Osteocyte (in vitro differentiated cells): ENCODE data around the gene PKNOX2. TPM values are rescaled to one million over a fixed set of nuclear protein-coding genes. Genes with fewer than 3 reads are reported as not detected.

Experiments
- DNase-seq: peaks from one replicate; pipeline ENCODE4 v3.0.0; 2021; ENCODE audit warnings: mixed read lengths; ENCODE audit not compliant: unreplicated experiment; ENCODE audit errors: extremely low spot score
- H3K27ac Mint-ChIP-seq: one replicate; pipeline ENCODE4 v1.8.0; 2021; ENCODE audit warnings: mild to moderate bottlenecking, mixed read lengths; ENCODE audit not compliant: unreplicated experiment
- H3K27me3 Mint-ChIP-seq: one replicate; pipeline ENCODE4 v1.8.0; 2021; ENCODE audit warnings: mixed read lengths; ENCODE audit not compliant: unreplicated experiment
- H3K36me3 Mint-ChIP-seq: one replicate; pipeline ENCODE4 v1.8.0; 2021; ENCODE audit warnings: mixed read lengths; ENCODE audit not compliant: unreplicated experiment
- H3K4me1 Mint-ChIP-seq: one replicate; pipeline ENCODE4 v1.8.0; 2021; ENCODE audit warnings: mixed read lengths; ENCODE audit not compliant: unreplicated experiment
- H3K4me3 Mint-ChIP-seq: one replicate; pipeline ENCODE4 v1.8.0; 2021; ENCODE audit warnings: mild to moderate bottlenecking, moderate library complexity, mixed read lengths; ENCODE audit not compliant: unreplicated experiment
- H3K9me3 Mint-ChIP-seq: one replicate; pipeline ENCODE4 v1.8.0; 2021; ENCODE audit warnings: mixed read lengths; ENCODE audit not compliant: unreplicated experiment
- total RNA-seq: library from RNA; stranded (reverse); gene quantifications from 2 replicates; pipeline ENCODE4 v1.2.1, GENCODE V29; 2021
- TF ChIP-seq, protein P1 (sequence below): fragments of 200-600 bp; sonication (generic); IDR thresholded peaks from 2 replicates; pipeline ENCODE4 v1.5.0; 2021; ENCODE audit warnings: antibody characterized with exemption, mild to moderate bottlenecking, moderate library complexity

PKNOX2 gene
- total RNA-seq, 1 donor from 2014 or later = 89.3 TPM

DNA sequence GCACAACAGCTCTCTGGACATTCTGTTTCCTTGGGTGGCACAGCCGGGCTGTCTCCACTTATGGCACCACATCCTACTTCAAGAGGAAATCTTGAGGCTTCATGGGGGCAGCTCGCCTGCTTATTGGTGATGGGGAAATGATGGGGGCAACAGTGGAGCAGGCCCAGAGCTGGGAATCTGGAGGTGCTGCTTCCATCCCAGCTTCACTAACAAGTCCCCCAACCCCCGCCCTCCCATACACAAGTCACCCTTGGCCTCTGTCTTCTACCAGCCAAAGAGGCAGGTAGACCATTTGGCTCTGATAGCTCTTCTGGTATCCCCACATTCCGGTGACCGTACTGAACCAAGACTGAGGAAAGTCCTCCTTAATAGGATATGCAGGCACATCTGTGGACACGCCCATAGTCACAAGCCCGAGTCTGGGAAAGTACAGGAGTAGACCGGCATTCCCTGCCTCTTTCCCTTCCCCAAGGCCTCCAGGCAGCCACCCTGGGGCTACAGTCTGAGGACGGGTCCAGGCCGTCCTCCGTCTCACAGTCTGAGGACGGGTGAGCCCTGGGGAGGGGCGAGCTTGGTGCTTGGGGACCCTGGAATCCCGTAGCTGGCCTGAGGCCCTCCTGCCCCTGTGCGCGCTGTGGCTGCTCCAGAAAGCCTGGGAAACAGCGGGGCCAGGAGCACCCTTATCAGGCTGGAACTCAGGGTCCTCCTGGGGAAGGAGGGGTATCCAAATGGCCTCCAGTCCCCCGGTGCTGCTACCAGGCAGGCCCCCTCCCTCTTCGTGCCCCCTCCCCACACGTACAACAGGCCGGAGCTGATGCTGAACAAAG lies 185.9 kb downstream of the PKNOX2 start:
- H3K27me3 Mint-ChIP-seq = no peaks in the 10 kb centered on the region
- no peak overlapping the region for H3K4me3 Mint-ChIP-seq
- no peaks in the 10 kb centered on the region for H3K9me3 Mint-ChIP-seq
- no peak overlapping the region for H3K27ac Mint-ChIP-seq
- TF ChIP-seq, protein P1, sequence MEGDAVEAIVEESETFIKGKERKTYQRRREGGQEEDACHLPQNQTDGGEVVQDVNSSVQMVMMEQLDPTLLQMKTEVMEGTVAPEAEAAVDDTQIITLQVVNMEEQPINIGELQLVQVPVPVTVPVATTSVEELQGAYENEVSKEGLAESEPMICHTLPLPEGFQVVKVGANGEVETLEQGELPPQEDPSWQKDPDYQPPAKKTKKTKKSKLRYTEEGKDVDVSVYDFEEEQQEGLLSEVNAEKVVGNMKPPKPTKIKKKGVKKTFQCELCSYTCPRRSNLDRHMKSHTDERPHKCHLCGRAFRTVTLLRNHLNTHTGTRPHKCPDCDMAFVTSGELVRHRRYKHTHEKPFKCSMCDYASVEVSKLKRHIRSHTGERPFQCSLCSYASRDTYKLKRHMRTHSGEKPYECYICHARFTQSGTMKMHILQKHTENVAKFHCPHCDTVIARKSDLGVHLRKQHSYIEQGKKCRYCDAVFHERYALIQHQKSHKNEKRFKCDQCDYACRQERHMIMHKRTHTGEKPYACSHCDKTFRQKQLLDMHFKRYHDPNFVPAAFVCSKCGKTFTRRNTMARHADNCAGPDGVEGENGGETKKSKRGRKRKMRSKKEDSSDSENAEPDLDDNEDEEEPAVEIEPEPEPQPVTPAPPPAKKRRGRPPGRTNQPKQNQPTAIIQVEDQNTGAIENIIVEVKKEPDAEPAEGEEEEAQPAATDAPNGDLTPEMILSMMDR = no peak
- no peak for DNase-seq
- peaks cover 17% of the 10 kb centered on the region for H3K36me3 Mint-ChIP-seq
- peaks cover 51% of the 10 kb centered on the region for H3K4me1 Mint-ChIP-seq

DNA sequence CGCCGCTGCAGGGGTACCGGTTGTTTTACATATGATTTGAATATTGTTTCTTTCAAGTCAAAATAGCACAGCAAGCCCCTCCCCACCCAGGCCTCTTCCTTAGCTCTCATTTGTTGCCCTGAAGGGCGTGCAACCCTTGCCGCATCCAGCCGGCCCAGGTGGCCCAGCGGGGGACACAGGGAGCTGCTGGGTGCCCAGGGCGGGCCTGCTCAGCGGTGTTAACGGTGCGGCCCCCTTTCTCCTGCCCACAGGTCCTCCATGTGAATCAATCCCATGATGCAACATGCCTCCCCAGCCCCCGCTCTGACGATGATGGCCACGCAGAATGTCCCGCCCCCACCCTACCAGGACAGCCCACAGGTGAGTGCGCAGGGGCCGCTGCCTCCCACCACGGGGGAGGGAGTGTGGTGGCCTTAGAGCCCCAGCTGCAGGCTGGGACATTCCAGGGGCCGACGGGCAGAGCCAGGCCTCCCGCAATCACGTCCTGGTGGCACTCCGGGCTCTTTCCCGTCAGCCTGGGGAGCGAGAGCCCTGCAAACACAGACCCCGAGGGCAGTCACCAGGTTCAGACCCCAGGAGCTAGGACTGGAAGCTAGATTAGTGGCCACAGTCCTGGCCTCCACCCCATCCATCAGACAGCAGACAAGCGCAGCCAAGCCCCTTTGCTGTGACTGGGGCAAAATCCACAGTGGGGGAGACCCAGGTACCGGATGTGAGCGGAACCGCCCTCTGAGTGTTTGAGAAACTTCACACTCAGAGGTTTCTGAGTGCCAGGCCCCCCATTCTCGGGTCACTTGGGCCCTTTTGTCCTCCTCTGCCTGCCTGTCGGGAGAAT lies 186.7 kb downstream of the PKNOX2 start:
- Mint-ChIP-seq H3K9me3 (no peaks in the 10 kb centered on the region), H3K27ac (no peak overlapping the region), H3K27me3 (no peaks in the 10 kb centered on the region), H3K36me3 (peaks cover 23% of the 10 kb centered on the region), H3K4me1 (peaks cover 52% of the 10 kb centered on the region), H3K4me3 (no peak overlapping the region)
- TF ChIP-seq, protein P1 = no peak
- no peak for DNase-seq

- TF ChIP-seq, protein P1 = no peak
- DNase-seq = no peak
- no peaks in the 10 kb centered on the region for H3K9me3 Mint-ChIP-seq
- H3K27ac Mint-ChIP-seq = no peak overlapping the region
- no peak overlapping the region for H3K4me3 Mint-ChIP-seq
- H3K4me1 Mint-ChIP-seq = peaks cover 50% of the 10 kb centered on the region
- H3K36me3 Mint-ChIP-seq = peaks cover 23% of the 10 kb centered on the region
- H3K27me3 Mint-ChIP-seq = no peaks in the 10 kb centered on the region
Observed at GRCh38 chr11:125351868-125352250, 187.3 kb downstream of the PKNOX2 start.

- DNase-seq = no peak
- Mint-ChIP-seq H3K4me1 (peaks cover 27% of the 10 kb centered on the region), H3K9me3 (no peaks in the 10 kb centered on the region), H3K36me3 (peaks cover 43% of the 10 kb centered on the region), H3K27me3 (no peaks in the 10 kb centered on the region), H3K4me3 (no peak overlapping the region), H3K27ac (no peak overlapping the region)
- TF ChIP-seq, protein P1 = no peak
Observed at GRCh38 chr11:125356797-125357196, 192.2 kb downstream of the PKNOX2 start.

GRCh38 chr11:125357551-125357950 lies 193.0 kb downstream of the PKNOX2 start:
- peaks cover 23% of the 10 kb centered on the region for H3K4me1 Mint-ChIP-seq
- H3K27ac Mint-ChIP-seq = no peak overlapping the region
- H3K27me3 Mint-ChIP-seq = no peaks in the 10 kb centered on the region
- H3K36me3 Mint-ChIP-seq = peaks cover 43% of the 10 kb centered on the region
- H3K4me3 Mint-ChIP-seq = no peak overlapping the region
- TF ChIP-seq, protein P1 = no peak
- DNase-seq = no peak
- H3K9me3 Mint-ChIP-seq = no peaks in the 10 kb centered on the region
